Transverse colon (tissue), 4 donors: ENCODE results near the gene CHST1. TPM values are rescaled to one million over a fixed set of nuclear protein-coding genes. Genes with fewer than 3 reads are reported as not detected.

Experiments used
- DNase-seq: peaks from one replicate; pipeline ENCODE4 v3.0.0-alpha.2; 2019
- H3K27ac ChIP-seq, 4 donors: fragments of 200-600 bp; sonication (generic); 2 replicates each; pipeline ENCODE4 v1.5.1; 2016 to 2018; ENCODE audit warnings: inconsistent platforms in 4 of 4
- H3K27me3 ChIP-seq: fragments of 200-600 bp; sonication (generic); 2 replicates; pipeline ENCODE4 v1.5.1; 2017; ENCODE audit warnings: inconsistent platforms
- H3K36me3 ChIP-seq, 4 donors: fragments of 200-600 bp; sonication (generic); 2 replicates each; pipeline ENCODE4 v1.5.1; 2017 to 2019; ENCODE audit warnings: inconsistent platforms in 4 of 4
- H3K4me1 ChIP-seq, 4 donors: fragments of 200-600 bp; sonication (generic); 2 replicates each; pipeline ENCODE4 v1.5.1; 2017 to 2020; ENCODE audit warnings: inconsistent platforms in 4 of 4
- H3K4me3 ChIP-seq, 4 donors: fragments of 200-600 bp; sonication (generic); 1 replicate in 1 of 4; 2 replicates in 3 of 4; pipeline versions ENCODE4 v1.5.1 to v1.6.1; 2017 to 2019; ENCODE audit warnings: inconsistent platforms in 4 of 4
- H3K9me3 ChIP-seq, 2 donors: fragments of 200-600 bp; sonication (generic); 2 replicates each; pipeline ENCODE4 v1.5.1; 2017 to 2019; ENCODE audit warnings: inconsistent platforms in 2 of 2
- CTCF ChIP-seq, 5 experiments: fragments of 200-600 bp in 3 of 5; fragments of 450-650 bp in 2 of 5; sonication (generic) in 3 of 5; IDR thresholded peaks; 1 replicate in 2 of 5; 2 replicates in 3 of 5; pipeline ENCODE4 v1.5.1; 2016 to 2017; ENCODE audit warnings: antibody characterized with exemption in 5 of 5, inconsistent platforms in 3 of 5, mild to moderate bottlenecking in 2 of 5, moderate library complexity in 1 of 5
- EP300 ChIP-seq: sonication (generic); formaldehyde crosslinking; IDR thresholded peaks from one replicate; pipeline ENCODE4 v1.6.1; 2017; ENCODE audit warnings: antibody characterized with exemption, low read depth
- POLR2A ChIP-seq: fragments of 450-650 bp; IDR thresholded peaks from one replicate; pipeline ENCODE4 v1.6.1; 2016; ENCODE audit warnings: antibody characterized with exemption, mild to moderate bottlenecking, moderate library complexity
- POLR2AphosphoS5 ChIP-seq, 3 donors: sonication (generic); formaldehyde crosslinking; IDR thresholded peaks; one replicate each; pipeline ENCODE4 v1.6.1; 2016; ENCODE audit warnings: antibody characterized with exemption in 3 of 3
- WGBS, 2 donors: methylation state at CpG; one replicate each; pipeline ENCODE4 v1.1.5; 2018; ENCODE audit warnings: low coverage in 1 of 2; 5-methylcytosine and 5-hydroxymethylcytosine counted together
- in situ Hi-C, 4 donors: fragments of 200-750 bp; cut with MboI; loops; one replicate each; pipeline versions ENCODE4 v1.15.0 to v1.15.1; 2017; ENCODE audit warnings: low sequenced_read_pairs in 3 of 4, low pct_ligation_motif_present in 1 of 4, low pct_unique_long_range_greater_than_20kb in 1 of 4
- intact Hi-C: fragments of 100-400 bp; cut with DNase I; formaldehyde crosslinking; loops from one replicate; pipeline ENCODE4 v1.15.1; 2023; ENCODE audit warnings: low total_unique reads
- small RNA-seq, 4 donors: library from RNA; depleted of rRNA; stranded (forward); fragments of <200 nt; gene quantifications; one replicate each; pipeline ENCODE3, GENCODE V24; 2016
- total RNA-seq, 4 donors: library from RNA; depleted of rRNA; stranded (reverse); fragments of >200 nt; gene quantifications; one replicate each; pipeline ENCODE4 v1.1.0, GENCODE V29; 2016

CHST1 gene
- total RNA-seq, 4 donors from 2014 or later: 0.27 to 1.9 (median 0.76) TPM

DNA sequence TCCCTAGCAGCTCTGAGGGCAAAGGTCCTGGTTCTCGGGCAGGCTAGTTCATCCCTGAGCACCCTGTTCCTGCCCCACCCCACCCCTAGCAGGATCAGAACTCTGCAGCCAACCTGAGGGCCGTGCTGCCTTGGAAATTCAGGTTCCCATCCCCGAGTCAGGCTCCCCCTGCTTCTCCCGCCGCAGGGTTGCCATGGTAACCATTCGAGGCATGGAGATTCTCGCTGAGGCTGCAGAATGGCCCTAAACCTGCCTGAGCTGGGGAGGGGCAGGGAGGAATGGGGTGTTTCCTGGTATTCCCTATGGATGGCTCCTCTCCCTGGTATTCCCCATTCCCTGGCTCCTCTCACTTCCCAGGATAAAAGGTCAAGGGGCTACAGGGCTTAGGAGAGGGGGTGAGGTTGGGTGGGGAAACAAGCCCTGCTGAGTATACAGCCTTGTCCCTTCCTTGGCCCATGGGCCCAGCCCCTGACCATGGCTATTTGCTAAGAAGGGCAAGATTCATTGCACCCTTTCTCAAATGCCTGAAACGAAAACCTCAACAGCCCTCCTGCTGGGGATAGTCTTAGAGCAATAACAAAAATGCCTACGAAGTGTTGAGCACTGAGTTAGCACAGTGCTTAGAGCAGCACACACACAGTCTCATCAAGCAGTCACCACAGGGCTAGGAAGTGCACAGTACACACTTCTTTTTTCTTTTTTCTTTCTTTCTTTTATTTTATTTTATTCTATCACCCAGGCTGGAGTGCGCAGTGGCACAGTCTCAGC lies 58.7 kb downstream of the CHST1 start:
- WGBS, 2 donors: 14 to 27% methylated on average over 5 to 10 of the region's 10 CpGs
- in situ Hi-C loops (no loop called here), intact Hi-C loops (no loop called here)
- H3K36me3 ChIP-seq: no peaks in the 10 kb centered on the region
- no peak overlapping the region for H3K27ac ChIP-seq
- no peaks in the 10 kb centered on the region for H3K27me3 ChIP-seq
- H3K4me1 ChIP-seq: no peaks in the 10 kb centered on the region
- H3K9me3 ChIP-seq: no peaks in the 10 kb centered on the region
- no peak overlapping the region for H3K4me3 ChIP-seq
- TF ChIP-seq POLR2A (no peak), POLR2AphosphoS5 (IDR thresholded peaks at IDR 0.05) (no peak), EP300 (no peak), CTCF (IDR thresholded peaks at IDR 0.05) (no peak)
- no peak for DNase-seq

DNA sequence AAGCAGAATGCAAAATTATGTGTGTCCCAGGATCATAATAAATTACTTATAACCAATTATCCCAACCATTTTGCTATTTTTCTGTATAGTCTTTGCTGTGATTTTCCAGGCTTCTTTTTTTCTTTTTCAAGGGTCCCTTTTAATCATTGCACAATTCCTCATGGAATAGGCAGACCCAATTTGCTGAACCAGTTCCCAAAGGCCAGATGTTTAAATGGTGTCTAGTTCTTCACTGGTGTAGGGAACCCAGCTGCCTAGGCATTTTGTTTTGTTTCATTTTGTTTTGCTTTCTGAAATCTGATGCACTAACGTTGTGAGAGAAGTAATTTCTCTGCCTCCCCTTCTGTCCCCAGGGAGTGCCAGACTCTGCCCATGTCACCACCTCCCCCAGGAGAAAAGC lies 60.4 kb downstream of the CHST1 start:
- no peak for DNase-seq
- WGBS, 2 donors: 25 to 26% methylated on average over 1 of the region's 1 CpG
- in situ Hi-C loops: no loop called here

DNA sequence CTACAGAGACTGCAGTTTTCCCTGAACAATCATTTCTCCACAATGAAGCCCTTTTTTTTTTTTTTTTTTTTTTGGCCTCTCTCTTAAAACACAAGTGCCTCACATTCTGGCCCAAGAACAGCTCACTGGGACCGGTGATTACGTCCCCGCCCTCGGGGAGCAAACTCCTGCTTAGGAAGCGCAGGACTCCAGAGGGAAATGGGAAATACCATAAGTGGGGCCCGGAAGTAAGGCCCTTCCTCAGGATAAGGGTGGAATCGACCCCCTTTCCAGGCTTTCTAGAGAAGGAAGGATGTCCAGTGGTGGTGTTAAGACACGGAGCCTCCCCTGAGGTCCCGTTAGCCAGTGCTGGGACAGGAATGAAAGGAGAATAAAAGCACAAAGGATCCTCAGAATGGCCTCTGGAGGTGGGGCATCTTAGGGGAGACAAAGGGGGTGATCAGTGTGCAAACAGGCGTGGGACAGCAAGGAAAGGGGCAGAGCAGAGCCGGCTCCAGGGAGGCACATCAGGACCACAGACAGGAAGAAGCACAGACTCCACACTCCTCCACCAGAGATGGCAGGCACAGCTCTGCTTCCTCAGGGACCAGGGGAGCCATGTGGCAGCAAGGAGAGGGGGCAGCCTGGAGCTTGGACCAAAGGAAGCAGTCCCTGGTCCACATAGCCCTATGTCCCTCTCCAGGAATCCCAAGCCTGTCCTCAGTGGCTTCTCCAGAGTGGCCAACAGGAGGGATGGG lies 61.3 kb downstream of the CHST1 start:
- in situ Hi-C loops: no loop called here

More for the DNA sequence above, 60.4 kb downstream of the CHST1 start:
- intact Hi-C loops: no loop called here
- TF ChIP-seq EP300 (no peak), CTCF (IDR thresholded peaks at IDR 0.05) (no peak), POLR2A (no peak), POLR2AphosphoS5 (IDR thresholded peaks at IDR 0.05) (no peak)
- Histone ChIP-seq H3K36me3 (no peaks in the 10 kb centered on the region), H3K4me1 (no peaks in the 10 kb centered on the region), H3K27me3 (no peaks in the 10 kb centered on the region), H3K4me3 (no peak overlapping the region), H3K9me3 (no peaks in the 10 kb centered on the region), H3K27ac (no peak overlapping the region)

GRCh38 chr11:45599161-45599943 lies 66.1 kb downstream of the CHST1 start:
- Histone ChIP-seq H3K9me3 (no peaks in the 10 kb centered on the region), H3K27me3 (no peaks in the 10 kb centered on the region), H3K27ac (no peak overlapping the region), H3K4me3 (no peak overlapping the region), H3K36me3 (no peaks in the 10 kb centered on the region), H3K4me1 (no peaks in the 10 kb centered on the region)
- intact Hi-C loops: no loop called here
- in situ Hi-C loops: no loop called here
- TF ChIP-seq CTCF (IDR thresholded peaks at IDR 0.05) (no peak), POLR2AphosphoS5 (IDR thresholded peaks at IDR 0.05) (no peak), POLR2A (no peak), EP300 (no peak)
- 75 to 83% methylated on average over 3 to 11 of the region's 11 CpGs for WGBS, 2 donors
- no peak for DNase-seq

More for the DNA sequence above, 61.3 kb downstream of the CHST1 start:
- DNase-seq: no peak
- TF ChIP-seq EP300: no peak
- Histone ChIP-seq H3K36me3 (no peaks in the 10 kb centered on the region), H3K4me1 (no peaks in the 10 kb centered on the region), H3K4me3 (no peak overlapping the region), H3K9me3 (no peaks in the 10 kb centered on the region), H3K27me3 (no peaks in the 10 kb centered on the region), H3K27ac (no peak overlapping the region)
- WGBS, 2 donors: 32 to 44% methylated on average over 4 to 11 of the region's 11 CpGs
- intact Hi-C loops: no loop called here

Small RNA genes lying within 50 kb of the gene (small RNA-seq; reads per million reads assigned to genes)
- gene MIR7154: 0 reads per million in 4 donors

Other genes starting within 250 kb of the CHST1 start
- gene SLC35C1, start 139.5 kb upstream of the CHST1 start, total RNA-seq: 10 to 100 TPM; 28.8 to 62.3 (median 44.4) TPM
- 10 to 100 TPM; 42.2 to 73.6 (median 50.2) TPM for gene CRY2, start 181.9 kb upstream of the CHST1 start, total RNA-seq
- 10 to 100 TPM in 1 of 4 donors, 1 to 10 TPM in 3; 1.9 to 11.1 (median 2.6) TPM for gene MAPK8IP1, start 220.0 kb upstream of the CHST1 start, total RNA-seq
- gene FREY1, start 241.6 kb upstream of the CHST1 start, total RNA-seq: 1 to 10 TPM in 1 of 4 donors, under 1 TPM in 1, not detected in 2; 0.82 to 2.7 TPM